Motor neuron (in vitro differentiated cells): ENCODE measurements around the gene KLK15. TPM values are rescaled to one million over a fixed set of nuclear protein-coding genes. Genes with fewer than 3 reads are reported as not detected.
A peak's percentile ranks its signal among the peaks of the same experiment; 100 is the strongest.
"Not testable (repeated sequence)": the region's sequence is repeated elsewhere in the genome, so short reads cannot be mapped to it uniquely, and the experiment has no call there.

Experiments
- ATAC-seq, 8 experiments: fragments of 200-7000 bp; cut with Tn5 transposase; replicated peaks in 6 of 8; 2 replicates each; pipeline ENCODE4 v1.8.0; 2021; ENCODE audit warnings: mild to moderate bottlenecking in 8 of 8, moderate library complexity in 8 of 8
- H3K27ac ChIP-seq, 2 donors: fragments of 250-450 bp; sonication (Bioruptor Pico); 2 replicates each; pipeline ENCODE4 v1.9.0; 2021; ENCODE audit warnings: antibody characterized with exemption in 2 of 2, mild to moderate bottlenecking in 2 of 2, moderate library complexity in 1 of 2
- H3K4me1 ChIP-seq, 2 donors: fragments of 250-450 bp; sonication (Bioruptor Pico); replicated peaks in 1 of 2; 2 replicates each; pipeline ENCODE4 v1.6.1; 2021; ENCODE audit warnings: antibody characterized with exemption in 2 of 2, mild to moderate bottlenecking in 2 of 2, moderate library complexity in 1 of 2
- H3K4me3 ChIP-seq, 5 donors: fragments of 250-450 bp; sonication (Bioruptor Pico); 2 replicates each; pipeline ENCODE4 v1.9.0; 2021; ENCODE audit warnings: antibody characterized with exemption in 5 of 5, mild to moderate bottlenecking in 5 of 5, moderate library complexity in 4 of 5
- WGBS, 10 experiments: fragments of 450-650 bp; shearing (Covaris generic); methylation state at CpG; one replicate each; pipeline ENCODE4 v1.0.0; 2022; 5-methylcytosine and 5-hydroxymethylcytosine counted together
- in situ Hi-C, 9 experiments: fragments of 400-800 bp; cut with MboI; loops; one replicate each; pipeline ENCODE4 v1.15.0; 2021; ENCODE audit warnings: low sequenced_read_pairs in 9 of 9, low pct_unique_long_range_greater_than_20kb in 2 of 9; ENCODE audit not compliant: unreplicated experiment in 9 of 9
- total RNA-seq, 8 experiments: library from RNA; unstranded; fragments of 300-600 nt; gene quantifications; 2 replicates each; pipeline versions ENCODE4 v1.2.3 to v1.2.4, GENCODE V29; 2022

Gene KLK15
- total RNA-seq, 8 experiments from 2014 or later, result 0.23 to 0.90 (median 0.36) TPM; not detected in 2

DNA sequence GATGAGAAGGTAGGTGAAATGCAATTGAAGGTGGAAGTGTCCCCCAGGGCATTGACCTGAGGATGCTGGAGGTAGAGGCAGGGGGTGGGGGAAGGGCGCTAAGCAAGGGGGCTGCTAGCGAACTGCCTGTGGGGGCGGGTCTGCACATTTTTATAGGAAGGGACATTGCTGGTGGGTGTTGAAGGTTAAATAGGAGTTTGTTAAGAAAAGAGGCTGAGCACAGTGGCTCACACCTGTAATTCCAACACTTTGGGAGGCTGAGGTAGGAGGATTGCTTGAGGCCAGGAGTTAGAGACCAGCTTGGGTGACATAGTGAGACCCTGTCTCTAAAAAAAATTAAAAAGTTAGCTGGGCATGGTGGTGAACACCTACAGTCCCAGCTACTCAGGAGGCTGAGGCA lies 48.7 kb downstream of the KLK15 start:
- ATAC-seq, result no peak
- Histone ChIP-seq H3K27ac (no peak overlapping the region), H3K4me1 (peaks cover 7 to 16% of the 10 kb centered on the region in 2 donors), H3K4me3 (no peak overlapping the region)
- in situ Hi-C loops, result loop anchor here in 7 of 9 experiments (10.0 to 25.0 kb wide), 3 partner anchors 80 to 422 kb away; partner anchors contain the start of gene NAPSA (in 5 of the 7)
- WGBS, 10 experiments, result no CpG with 5 or more reads among the region's 3 CpGs

DNA sequence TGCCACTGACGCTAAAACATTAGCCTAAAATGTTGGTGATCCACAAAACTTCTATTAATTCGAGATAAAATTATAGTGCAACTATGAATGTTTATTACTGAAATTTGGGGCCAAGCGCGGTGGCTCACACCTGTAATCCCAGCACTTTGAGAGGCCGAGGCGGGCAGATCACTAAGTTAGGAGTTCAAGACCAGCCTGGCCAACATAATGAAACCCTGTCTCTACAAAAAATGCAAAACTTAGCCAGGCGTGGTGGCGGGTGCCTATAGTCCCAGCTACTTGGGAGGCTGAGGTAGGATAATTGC lies 49.6 kb downstream of the KLK15 start:
- H3K4me3 ChIP-seq, H3K27ac ChIP-seq, ATAC-seq: not testable (repeated sequence)
- in situ Hi-C loops, result loop anchor here in 7 of 9 experiments (10.0 to 25.0 kb wide), 3 partner anchors 79 to 421 kb away; partner anchors contain the start of gene NAPSA (in 5 of the 7)
- 0 to 60% (median 36%) methylated on average over 1 to 8 of the region's 8 CpGs; no CpG with 5 or more reads in 2 of the 10 experiments for WGBS, 10 experiments
- peaks cover 7 to 16% of the 10 kb centered on the region in 2 donors for H3K4me1 ChIP-seq

DNA sequence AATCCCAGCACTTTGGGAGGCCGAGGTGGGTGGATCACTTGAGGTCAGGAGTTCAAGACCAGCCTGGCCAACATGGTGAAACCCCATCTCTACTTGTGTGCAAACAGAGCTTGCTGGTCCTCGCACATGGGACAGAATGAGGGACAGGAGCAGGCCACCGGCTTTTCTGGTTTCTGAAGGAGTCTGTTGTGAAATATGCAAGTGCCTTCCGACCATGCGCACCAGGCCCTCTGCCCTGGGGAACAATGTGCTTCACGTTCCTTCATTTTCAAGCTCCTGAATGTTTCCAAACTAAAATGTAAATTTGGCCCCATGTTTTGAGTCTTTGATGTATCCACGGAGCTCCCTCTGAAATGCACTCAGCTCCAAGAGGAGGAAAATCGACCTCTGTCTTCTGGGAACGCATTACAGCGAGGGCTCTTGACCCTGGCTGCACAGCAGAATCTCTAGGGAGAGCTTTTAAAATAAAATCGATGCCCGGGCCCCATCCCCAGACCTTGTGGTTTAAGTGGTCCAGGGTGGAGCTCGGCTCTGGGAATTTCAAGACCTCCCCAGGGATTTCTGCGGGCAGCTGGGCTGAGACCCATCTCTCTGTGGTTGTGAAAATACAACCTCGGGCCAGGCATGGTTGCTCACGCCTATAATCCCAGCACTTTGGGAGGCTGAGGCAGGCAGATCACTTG lies 52.5 kb downstream of the KLK15 start:
- ATAC-seq, result peak in 3 of 8 experiments; percentile 11 to 55 (median 39)
- in situ Hi-C loops, result loop anchor here in 7 of 9 experiments (10.0 to 25.0 kb wide), 3 partner anchors 76 to 419 kb away; partner anchors contain the start of gene NAPSA (in 5 of the 7)
- Histone ChIP-seq H3K4me3 (no peak overlapping the region), H3K27ac (no peak overlapping the region), H3K4me1 (peaks cover 7 to 12% of the 10 kb centered on the region in 2 donors)
- WGBS, 10 experiments, result 0 to 100% (median 32%) methylated on average over 1 to 11 of the region's 16 CpGs

DNA sequence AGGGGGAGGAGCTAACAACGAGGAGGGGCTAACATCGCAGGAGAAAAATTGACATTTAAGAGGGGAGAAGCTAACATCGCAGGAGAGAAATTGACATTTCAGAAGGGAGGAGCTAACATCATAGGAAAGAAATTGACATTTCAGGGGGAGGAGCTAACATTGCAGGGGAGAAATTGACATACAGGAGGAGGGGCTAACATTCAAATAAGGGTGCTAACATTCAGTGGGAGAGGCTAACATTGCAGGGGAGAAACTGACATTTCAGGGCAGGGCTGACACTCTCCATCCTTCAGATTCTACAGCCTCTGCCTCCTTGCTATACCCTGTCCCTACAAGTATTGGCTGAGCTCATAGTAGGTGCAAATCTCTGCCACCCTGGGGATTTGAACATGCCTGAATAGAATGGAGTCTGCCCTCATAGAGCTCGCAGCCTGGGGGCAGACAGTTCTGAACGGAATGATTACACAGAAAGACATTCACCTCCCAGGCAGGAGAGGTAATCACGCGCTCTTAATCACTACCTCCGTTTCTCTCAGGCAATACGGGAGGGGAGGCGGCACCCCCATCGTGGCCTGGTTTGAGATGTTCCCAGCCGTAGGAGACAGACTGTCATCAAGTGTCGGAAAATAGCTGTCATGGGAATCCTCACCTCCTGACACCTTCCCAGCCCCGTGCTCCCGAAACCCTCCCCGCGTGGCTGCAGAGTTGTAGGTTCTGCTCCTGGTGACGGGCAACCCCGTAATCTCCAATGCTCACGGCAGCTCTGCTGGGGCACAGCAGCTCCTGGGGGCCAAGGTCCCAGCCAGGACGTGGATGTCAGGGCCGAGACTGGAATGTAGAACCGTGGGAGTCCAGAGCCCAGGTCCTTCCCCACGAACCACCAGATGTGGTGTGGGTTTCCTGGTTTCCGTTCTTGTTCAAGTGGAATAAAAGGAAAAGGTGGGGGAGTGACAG lies 53.6 kb downstream of the KLK15 start:
- peak in 2 of 8 experiments; percentile 16 to 19 for ATAC-seq
- 6 to 66% (median 44%) methylated on average over 2 to 10 of the region's 25 CpGs; no CpG with 5 or more reads in 3 of the 10 experiments for WGBS, 10 experiments
- Histone ChIP-seq H3K4me3 (no peak overlapping the region), H3K4me1 (peaks cover 7% of the 10 kb centered on the region in 2 donors), H3K27ac (no peak overlapping the region)
- in situ Hi-C loops, result loop anchor here in 7 of 9 experiments (10.0 to 25.0 kb wide), 3 partner anchors 75 to 417 kb away; partner anchors contain the start of gene NAPSA (in 5 of the 7)

DNA sequence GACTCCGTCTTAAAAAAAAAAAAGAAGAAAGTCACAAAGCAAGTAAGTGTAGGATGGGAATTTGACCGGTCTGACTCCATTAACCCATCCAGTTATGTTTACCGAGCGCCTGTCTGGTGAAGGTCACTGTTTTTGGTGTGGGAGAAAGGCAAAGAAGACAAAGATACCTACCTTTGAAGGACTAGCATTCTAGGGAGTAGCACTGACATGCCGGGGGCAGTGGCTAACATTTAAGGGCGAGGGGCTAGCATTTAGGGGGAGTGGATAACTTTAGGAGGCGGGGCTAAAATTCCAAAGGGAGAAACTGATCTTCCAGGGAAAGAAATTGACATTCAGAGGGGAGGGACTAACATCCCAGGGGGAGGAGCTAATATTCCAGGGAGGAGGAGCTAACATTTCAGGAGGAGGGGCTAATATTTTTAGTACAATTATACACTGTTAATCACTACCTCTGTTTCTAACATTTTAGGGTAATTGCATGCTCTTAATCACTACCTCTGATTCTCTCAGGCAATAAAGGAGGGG lies 54.4 kb downstream of the KLK15 start:
- in situ Hi-C loops, result loop anchor here in 7 of 9 experiments (25.0 kb wide), 2 partner anchors 242 to 417 kb away; partner anchors contain the start of gene NAPSA (in 5 of the 7)
- no peak overlapping the region for H3K4me3 ChIP-seq
- H3K4me1 ChIP-seq, result peaks cover 7% of the 10 kb centered on the region in 2 donors
- no peak for ATAC-seq
- no peak overlapping the region for H3K27ac ChIP-seq
- WGBS, 10 experiments, result 6 to 81% (median 63%) methylated on average over 2 to 5 of the region's 7 CpGs; no CpG with 5 or more reads in 1 of the 10 experiments

DNA sequence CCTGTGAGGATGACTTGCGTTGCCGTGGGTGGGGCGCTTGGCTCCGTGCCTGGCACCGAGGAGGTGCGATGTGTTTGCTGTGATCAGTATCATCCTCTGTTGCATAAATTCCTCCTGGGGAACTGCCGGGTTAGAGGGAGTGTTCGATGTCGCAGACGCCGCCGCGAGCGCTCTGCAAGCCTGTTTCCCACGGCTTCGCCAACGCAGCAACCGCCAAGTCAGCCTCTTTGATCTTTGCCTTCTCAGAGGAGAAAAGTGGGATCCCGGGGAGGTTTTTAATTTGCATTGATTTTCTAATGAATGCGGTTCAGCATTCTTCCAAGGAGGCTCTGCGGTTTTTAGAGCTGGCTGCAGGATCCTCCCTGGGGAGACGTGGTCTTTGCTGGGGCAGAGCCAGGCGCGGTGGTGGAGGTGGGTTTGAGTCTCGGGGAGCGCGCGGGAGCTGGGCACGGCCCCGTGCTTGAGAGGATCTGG lies 55.5 kb downstream of the KLK15 start:
- ATAC-seq, result peak; percentile 59 to 93 (median 69)

DNA sequence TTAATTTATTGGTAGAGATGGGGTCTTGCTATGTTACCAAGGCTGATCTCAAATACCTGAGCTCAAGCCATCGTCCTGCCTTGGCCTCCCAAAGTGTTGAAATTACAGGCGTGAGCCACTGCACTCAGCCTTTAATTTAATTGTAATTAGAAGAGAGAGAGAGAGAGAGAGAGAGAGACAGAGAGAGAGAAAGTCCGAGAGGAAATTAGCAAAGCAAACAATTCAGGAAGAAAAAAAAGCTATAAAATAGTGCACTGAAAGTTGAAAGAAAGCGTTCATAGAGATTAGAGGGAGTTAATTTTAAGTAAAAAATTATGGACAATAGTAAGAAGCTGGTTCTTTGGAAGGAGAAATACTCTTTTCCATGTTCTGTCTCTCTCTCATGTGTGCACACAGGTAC lies 56.1 kb downstream of the KLK15 start:
- Histone ChIP-seq H3K4me3 (no peak overlapping the region), H3K4me1 (peaks cover 7% of the 10 kb centered on the region in 2 donors), H3K27ac (no peak overlapping the region)
- no peak for ATAC-seq
- 4 to 86% (median 46%) methylated on average over 3 to 4 of the region's 4 CpGs for WGBS, 10 experiments
- in situ Hi-C loops, result loop anchor here in 7 of 9 experiments (25.0 kb wide), 2 partner anchors 240 to 415 kb away; partner anchors contain the start of gene NAPSA (in 5 of the 7)

More for the DNA sequence above, 55.5 kb downstream of the KLK15 start:
- in situ Hi-C loops, result loop anchor here in 7 of 9 experiments (25.0 kb wide), 2 partner anchors 241 to 416 kb away; partner anchors contain the start of gene NAPSA (in 5 of the 7)
- 0 to 7% (median 2%) methylated on average over 2 to 15 of the region's 30 CpGs; no CpG with 5 or more reads in 2 of the 10 experiments for WGBS, 10 experiments
- Histone ChIP-seq H3K4me3 (peak overlapping the region; percentile 5 to 14 (median 10)), H3K27ac (no peak overlapping the region), H3K4me1 (peaks cover 7% of the 10 kb centered on the region in 2 donors)

DNA sequence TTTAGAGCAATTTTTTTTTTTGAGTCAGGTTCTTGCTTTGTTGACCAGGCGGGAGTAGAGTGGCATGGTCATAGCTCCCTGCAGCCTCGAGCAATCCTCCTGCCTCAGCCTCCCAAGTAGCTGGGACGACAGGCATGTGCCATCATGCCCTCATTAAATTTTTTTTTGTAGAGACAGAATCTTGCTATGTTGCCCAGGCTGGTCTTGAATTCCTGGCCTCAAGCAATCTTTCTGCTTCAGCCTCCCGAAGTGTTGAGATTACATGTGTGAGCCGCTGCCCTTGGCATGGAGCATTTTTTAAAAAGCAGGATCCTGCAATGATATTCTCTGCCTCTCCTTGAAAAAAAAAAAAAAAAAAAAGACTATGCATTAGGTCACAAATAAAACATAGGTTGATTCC lies 57.2 kb downstream of the KLK15 start:
- ATAC-seq, result no peak
- Histone ChIP-seq H3K4me1 (peaks cover 4 to 5% of the 10 kb centered on the region in 2 donors), H3K27ac (no peak overlapping the region), H3K4me3 (no peak overlapping the region)
- 48 to 100% (median 80%) methylated on average over 1 to 4 of the region's 5 CpGs; no CpG with 5 or more reads in 1 of the 10 experiments for WGBS, 10 experiments
- in situ Hi-C loops, result loop anchor here in 7 of 9 experiments (25.0 kb wide), 2 partner anchors 239 to 414 kb away; partner anchors contain the start of gene NAPSA (in 5 of the 7)

Other genes with a start within 250 kb of the KLK15 start
- gene SYT3, start 193.7 kb downstream of the KLK15 start, total RNA-seq, result 10 to 100 TPM in 1 of 8 experiments, 1 to 10 TPM in 4, under 1 TPM in 3; 0.31 to 12.5 (median 3.4) TPM
- 10 to 100 TPM in 2 of 8 experiments, 1 to 10 TPM in 4, not detected in 2; 1.3 to 10.9 (median 6.4) TPM for gene C19orf81, start 184.1 kb downstream of the KLK15 start, total RNA-seq
- gene SHANK1, start 113.8 kb downstream of the KLK15 start, total RNA-seq, result 10 to 100 TPM in 3 of 8 experiments, 1 to 10 TPM in 5; 1.7 to 22.5 (median 7.2) TPM
- 10 to 100 TPM in 3 of 8 experiments, 1 to 10 TPM in 5; 1.8 to 42.0 (median 6.9) TPM for gene CLEC11A, start 110.2 kb downstream of the KLK15 start, total RNA-seq
- gene GPR32, start 63.1 kb downstream of the KLK15 start, total RNA-seq, result under 1 TPM in 3 of 8 experiments, not detected in 5; 0.11 to 0.41 (median 0.38) TPM
- gene ACP4, start 43.2 kb downstream of the KLK15 start, total RNA-seq, result under 1 TPM in 1 of 8 experiments, not detected in 7; 0.31 TPM
- gene KLK1, start 9.8 kb downstream of the KLK15 start, total RNA-seq, result 1 to 10 TPM in 1 of 8 experiments, under 1 TPM in 5, not detected in 2; 0.25 to 1.6 (median 0.44) TPM
- gene KLK3, start 21.3 kb upstream of the KLK15 start, total RNA-seq, result 1 to 10 TPM in 3 of 8 experiments, under 1 TPM in 3, not detected in 2; 0.60 to 3.2 (median 1.2) TPM
- 1 to 10 TPM in 3 of 8 experiments, under 1 TPM in 4, not detected in 1; 0.11 to 3.2 (median 0.81) TPM for gene KLK2, start 39.9 kb upstream of the KLK15 start, total RNA-seq
- 1 to 10 TPM in 2 of 8 experiments, under 1 TPM in 4, not detected in 2; 0.38 to 1.5 (median 0.57) TPM for gene KLK4, start 77.8 kb upstream of the KLK15 start, total RNA-seq
- gene KLK5, start 119.5 kb upstream of the KLK15 start, total RNA-seq, result under 1 TPM in 2 of 8 experiments, not detected in 6; 0.45 to 0.47 TPM
- gene KLK6, start 136.0 kb upstream of the KLK15 start, total RNA-seq, result under 1 TPM in 5 of 8 experiments, not detected in 3; 0.13 to 0.59 (median 0.21) TPM
- gene KLK7, start 150.3 kb upstream of the KLK15 start, total RNA-seq, result under 1 TPM in 1 of 8 experiments, not detected in 7; 0.13 TPM
- not detected for gene KLK8, start 168.0 kb upstream of the KLK15 start, total RNA-seq
- gene KLK10, start 186.1 kb upstream of the KLK15 start, total RNA-seq, result under 1 TPM; 0.14 to 0.81 (median 0.37) TPM
- gene KLK11, start 193.0 kb upstream of the KLK15 start, total RNA-seq, result 1 to 10 TPM in 1 of 8 experiments, under 1 TPM in 4, not detected in 3; 0.25 to 1.5 (median 0.46) TPM
- under 1 TPM in 1 of 8 experiments, not detected in 7; 0.43 TPM for gene KLK12, start 201.4 kb upstream of the KLK15 start, total RNA-seq
- gene KLK13, start 231.5 kb upstream of the KLK15 start, total RNA-seq, result 10 to 100 TPM in 1 of 8 experiments, 1 to 10 TPM in 1, under 1 TPM in 2, not detected in 4; 0.38 to 11.3 (median 1.5) TPM
- under 1 TPM in 5 of 8 experiments, not detected in 3; 0.16 to 0.85 (median 0.46) TPM for gene KLK14, start 249.3 kb upstream of the KLK15 start, total RNA-seq